CD4-positive, alpha-beta T cell treated with Interleukin-4 for 1 hour (primary cell): ENCODE results near the gene GRPEL2.

ENCODE experiments used
- DNase-seq, 2 donors: peaks; one replicate each; pipeline ENCODE4 v3.0.0-alpha.2; 2020 to 2022

Gene GRPEL2, protein sequence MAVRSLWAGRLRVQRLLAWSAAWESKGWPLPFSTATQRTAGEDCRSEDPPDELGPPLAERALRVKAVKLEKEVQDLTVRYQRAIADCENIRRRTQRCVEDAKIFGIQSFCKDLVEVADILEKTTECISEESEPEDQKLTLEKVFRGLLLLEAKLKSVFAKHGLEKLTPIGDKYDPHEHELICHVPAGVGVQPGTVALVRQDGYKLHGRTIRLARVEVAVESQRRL

DNA sequence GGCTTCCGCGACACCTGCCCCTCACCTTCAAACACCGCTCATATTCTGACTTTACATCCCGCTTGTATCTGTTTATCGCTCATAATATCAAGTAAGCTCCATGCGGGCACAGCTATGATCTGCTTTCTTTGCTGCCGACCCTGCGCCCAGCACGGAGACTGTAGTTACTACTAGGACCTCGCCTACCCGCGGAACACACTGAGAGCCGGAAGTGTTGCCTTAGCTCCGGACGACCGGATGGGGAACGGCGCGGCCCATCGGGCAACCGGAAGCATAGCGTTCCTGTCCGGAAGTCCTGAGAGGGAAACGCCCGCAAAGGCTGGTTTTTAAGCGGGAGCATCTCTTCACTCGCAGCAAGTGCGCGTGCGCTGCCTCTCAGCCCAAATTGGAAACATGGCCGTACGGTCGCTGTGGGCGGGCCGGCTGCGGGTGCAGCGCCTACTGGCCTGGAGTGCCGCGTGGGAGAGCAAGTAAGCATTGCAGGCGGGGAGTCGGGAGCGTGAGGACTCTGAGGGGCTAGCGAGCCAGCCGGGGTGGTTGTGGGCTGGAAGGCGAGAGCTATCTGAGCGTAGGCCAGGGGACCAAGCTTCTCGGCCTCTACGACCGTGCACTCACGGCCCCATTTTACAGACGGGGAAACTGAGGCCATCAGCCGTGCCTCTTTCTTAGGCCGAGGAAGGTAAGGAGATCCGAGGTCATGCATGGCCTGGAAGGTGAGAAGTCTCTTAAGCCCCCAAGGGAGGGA, at the start of gene GRPEL2:
Gene GRPEL2 (plus strand): TSS at position 353 of the 745 bp plus-strand sequence. CDS start 41 bp downstream, at position 394.
- peak; percentile 92 for DNase-seq

DNA sequence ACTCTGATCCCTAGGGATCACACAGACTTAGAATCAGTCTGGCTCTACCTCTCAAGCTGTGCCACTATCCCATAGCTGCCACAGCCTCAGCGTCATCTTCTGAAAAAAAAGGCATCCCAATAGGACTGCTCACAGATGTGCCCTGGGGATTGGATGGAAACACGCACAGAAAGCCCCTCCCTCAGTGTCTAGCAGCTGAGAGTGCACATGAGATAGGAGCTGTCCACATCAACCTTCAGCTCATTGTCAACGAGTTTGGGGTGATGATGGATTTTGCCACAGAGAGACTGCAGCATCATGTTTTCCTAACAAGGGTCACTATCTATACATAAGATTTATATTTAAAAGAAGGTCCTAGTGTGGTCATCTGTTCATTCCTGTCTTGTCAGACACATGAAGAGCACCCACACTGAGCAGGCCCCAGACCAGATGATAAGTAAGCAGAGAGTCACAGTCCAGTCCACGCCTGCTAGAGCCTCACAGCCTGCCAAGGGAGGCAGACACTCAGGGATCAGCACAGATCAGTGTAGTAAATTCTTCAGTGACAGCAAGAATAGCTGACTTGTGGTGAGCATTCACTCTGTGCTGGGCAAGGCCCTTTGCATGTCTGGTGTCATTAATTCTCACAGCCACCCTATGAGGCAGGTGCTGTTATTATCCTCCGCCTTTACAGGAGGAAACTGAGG, 47.8 kb upstream of the GRPEL2 start:
- no peak for DNase-seq

DNA sequence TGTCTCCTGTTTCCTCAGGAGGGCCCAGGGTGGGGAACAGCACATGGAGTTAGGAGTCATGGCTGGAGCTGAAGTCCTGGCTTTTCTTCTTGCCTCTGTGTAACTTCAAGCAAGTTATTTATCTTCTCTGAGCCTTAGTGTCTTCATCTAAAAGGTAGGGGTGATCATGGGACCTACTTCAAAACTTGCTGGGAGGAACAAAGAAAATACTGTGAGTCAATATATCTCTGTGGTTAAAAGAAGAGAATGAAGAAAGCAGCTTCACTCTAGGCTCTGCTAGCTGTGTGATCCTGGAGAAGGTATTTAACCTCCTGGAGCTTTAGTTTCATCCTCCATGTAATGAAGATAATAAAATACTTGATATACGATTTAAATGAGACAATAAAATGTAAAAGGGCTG, 47.1 kb upstream of the GRPEL2 start:
- DNase-seq, result no peak

DNA sequence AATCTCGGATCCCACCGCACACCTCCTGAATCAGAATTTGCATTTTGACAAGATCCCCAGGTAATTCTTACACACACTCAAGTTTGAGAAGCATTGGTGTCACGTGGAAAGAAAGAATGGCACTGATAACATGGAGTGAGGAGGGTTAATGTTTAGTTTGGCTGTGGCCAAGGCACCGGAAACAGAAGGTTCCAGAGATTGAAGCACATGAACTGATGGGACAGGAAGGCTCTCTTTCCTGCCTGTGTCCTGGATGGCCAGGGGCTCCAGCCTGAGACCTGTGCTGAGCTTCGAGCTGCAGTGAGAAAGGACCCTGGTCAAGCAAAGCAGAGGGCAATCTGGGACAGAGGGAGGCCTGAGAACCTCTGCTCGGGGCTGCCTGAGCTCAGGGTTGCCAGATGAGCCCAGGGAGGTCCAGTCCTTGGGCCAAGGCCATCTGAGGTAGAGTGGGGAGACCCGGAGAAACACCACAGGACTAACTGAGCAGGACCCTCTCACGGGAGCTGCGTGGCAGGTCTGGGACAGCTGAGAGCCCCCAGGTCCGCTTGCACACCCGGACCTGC, 46.4 kb upstream of the GRPEL2 start:
- DNase-seq, result no peak

DNA sequence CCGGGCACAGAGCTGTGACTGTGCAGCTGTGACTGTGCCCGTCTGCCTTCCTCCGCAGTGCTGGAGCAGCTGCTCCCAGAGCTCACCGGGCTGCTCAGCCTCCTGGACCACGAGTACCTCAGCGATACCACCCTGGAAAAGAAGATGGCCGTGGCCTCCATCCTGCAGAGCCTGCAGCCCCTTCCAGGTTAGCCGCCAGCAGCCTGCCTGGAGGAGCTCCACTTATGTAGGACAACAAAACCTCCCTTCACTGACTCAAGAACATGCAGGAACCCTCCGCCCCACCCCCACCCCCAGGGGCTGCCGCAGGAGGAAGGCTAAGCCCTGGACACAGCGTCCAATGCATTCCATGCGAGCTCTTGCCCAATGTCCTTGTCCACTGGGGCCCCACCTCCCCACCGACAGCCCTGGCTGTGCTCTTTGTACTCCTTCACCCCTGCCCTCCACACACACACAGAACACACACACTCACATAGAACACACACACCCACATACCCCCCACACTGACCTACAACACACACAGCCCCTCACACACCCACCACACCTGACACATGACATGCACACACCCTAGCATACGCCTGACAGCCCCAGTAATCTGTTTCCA, 45.7 kb upstream of the GRPEL2 start:
- DNase-seq, result no peak

DNA sequence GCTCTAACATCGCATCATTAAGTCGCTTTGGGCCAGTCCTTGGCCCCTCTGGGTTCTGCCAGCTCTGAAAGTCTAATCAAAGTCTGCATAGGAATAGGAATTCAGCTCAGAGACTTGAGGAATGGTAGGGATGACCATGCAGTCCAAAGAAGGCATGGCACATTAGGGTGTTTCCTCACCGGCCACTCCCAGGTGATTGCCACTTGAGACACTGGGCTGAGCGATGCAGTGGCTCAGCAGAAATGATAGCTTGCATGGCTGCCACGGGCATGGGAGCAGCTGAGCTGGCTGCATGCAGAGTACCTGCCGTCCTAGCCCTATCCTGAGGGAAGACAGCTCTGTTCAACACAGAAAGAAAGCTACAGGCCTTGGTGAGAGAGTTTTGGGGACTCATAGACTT, 44.9 kb upstream of the GRPEL2 start:
- no peak for DNase-seq

DNA sequence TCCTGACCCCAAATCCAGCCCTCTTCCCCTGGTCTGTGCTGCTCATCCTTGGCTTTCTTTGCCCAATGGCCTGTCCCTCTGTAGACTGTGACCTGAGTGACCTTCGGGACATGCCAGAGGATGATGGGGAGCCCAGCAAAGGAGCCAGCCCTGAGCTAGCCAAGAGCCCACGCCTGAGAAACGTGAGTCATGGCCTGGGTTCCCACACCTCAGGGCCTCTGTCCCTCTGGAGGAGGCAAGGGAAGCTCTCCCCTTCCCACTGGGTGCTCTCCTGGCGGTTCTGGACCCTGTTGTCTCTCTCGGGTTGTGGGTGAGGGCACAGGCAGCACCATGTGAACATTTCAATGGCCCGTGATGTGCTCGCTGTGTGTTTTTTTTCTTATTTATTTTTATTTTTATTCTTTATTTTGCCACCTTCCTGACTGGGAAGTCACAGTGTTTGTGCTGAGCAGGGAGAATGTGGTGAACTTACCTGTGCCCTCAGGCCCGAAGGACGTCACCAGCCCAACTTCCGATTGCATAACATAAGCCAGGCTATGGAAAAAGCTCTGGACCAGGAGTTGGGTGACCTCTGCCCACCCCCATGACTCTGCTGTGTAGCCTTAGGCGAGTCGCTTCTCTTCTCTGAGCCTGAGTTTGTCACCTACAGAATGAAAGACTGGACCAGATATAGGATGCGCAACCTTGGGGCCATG, 44.1 kb upstream of the GRPEL2 start:
- no peak for DNase-seq

DNA sequence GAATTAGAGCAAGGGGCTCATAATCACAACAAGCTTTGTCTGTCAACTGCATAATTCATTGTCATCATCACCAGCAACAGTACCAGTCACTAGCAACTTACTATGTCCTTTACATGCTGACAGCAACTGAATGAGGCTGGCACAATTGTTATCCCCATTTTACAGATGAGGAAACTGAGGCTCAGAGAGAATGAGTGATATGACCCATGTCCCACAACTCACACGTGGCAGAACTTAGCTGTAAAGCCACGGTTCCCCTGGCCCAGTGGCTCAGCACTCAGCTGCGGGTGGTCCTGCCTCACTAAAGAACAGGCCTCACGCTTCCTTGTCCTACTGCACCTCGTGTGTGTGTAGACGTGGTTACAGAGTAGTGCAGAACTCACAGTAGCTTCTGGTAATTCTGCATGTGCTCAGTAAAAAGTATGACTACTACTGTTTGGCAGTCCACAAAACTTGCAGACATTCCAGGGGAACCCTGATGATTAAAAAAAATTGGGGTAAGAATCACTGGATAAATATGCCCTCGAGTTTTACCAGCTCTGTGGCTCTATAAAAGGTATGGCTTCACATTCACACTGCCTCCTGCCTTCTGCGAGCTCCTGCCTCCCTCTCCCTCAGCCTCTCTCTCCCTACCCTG, 43.4 kb upstream of the GRPEL2 start:
- DNase-seq, result no peak

DNA sequence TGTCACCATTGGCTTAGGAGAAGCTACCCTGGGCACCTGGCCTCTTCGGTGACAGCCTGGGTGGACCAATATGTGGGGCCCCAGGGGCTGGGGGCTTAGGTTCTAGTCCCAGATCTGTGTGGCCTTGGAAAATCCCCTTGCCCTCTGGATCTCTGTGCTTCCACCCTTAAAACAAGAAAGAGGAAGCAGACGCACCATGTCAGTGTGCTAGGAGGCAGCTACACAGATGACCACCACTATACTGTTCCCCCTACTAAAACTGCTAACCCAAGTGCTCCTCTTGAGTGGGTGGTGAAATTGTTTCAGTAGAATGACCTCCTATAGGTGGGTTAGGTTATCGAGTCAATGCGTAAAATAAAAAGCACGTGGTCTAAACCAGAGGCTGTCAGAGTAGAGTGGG, 42.7 kb upstream of the GRPEL2 start:
- DNase-seq, result no peak

DNA sequence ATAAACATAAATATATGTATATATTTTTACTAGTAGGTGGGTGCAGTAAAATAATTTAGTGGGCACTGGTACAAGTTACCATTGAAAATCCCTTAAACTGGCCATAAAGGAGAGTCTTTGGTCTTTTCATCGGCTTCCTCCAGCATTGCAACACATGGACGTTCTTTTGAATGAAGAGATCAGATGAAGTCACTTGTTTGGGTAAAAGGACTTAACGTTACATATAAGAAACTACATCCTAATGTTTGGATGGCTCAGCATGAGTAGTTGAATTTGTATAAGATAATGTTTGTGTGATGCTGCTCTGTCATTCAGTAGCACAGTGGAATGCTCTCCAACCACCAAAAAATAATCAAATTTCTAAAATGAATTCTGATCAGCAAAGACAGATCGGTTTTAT, 42.1 kb upstream of the GRPEL2 start:
- no peak for DNase-seq

DNA sequence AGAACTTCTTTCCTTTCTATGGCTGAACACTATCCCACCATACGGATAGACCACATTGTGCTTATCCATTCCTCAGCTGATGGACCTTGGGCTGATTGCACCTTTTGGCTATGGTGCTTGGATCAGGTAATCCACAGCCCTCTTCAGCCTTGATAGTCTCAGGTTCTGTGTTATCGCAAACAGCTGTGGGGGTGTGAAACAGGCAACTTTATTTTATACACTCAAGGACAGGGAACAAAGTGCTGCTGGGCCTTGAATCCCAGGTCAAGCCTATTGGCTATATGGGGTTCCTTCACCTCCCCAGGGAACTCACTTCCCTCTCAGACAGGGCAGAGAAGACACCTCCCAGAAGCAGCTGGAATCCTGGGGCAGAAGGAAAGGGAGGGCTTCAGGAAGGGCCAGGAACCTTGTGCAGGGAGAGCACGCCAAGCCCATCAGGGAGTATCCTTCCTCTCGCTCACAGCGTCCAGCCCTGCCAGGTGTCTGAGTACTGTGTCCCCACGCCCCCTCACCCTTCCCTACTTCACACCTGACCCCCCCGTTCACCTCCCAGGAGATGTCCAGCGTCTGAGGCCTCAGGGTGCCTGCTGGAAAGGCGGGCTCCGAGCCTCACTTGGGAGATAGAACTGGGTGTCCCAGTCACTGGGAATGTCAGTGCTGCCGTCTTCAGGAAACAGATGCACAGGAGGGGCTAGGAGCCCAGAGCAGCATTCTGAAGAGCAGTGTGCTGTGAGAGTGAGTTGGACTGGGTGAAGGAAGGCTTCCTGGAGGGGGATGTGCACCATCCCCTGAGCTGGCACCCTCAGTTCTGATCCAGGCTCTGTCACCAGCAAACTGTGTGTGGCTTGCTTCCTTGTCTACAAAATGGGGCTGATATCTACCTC, 40.9 kb upstream of the GRPEL2 start:
- no peak for DNase-seq

DNA sequence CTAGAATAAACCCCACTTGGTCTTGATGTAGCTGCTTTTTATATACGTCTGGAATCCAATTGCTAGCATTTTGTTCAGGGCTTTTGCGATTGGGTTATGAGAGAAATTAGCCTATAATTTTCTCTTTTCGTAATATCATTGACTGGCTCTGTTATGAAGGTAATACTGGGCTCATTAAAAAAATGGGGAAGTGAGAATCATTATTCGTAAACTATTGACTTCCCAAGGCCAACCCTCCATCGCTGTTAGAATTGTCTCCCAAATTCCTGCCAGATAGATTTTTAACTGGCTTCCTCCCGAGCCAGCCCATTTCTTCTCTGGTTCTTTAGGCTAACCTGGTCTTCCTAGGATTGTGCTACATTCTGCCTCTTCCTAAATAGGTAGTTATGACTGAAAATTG, 35.9 kb upstream of the GRPEL2 start:
- no peak for DNase-seq

DNA sequence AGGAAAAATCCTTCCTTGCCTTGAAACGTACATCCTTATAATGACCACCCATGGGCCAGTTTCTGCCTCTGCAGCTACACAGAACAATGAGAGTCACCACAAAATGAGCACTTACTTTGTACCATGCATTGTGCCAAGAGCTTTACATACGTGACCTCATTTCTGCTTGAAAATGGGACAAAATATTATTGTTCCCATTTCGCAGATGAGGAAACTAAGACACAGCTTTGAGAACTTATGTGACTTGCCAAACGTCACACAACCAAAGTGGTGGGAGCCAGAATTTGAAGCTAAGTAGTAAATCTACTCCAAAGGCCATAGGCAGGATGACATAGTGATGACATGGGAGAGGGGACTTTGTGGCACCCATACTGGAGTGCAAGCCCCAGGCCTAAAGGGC, 34.8 kb upstream of the GRPEL2 start:
- no peak for DNase-seq

DNA sequence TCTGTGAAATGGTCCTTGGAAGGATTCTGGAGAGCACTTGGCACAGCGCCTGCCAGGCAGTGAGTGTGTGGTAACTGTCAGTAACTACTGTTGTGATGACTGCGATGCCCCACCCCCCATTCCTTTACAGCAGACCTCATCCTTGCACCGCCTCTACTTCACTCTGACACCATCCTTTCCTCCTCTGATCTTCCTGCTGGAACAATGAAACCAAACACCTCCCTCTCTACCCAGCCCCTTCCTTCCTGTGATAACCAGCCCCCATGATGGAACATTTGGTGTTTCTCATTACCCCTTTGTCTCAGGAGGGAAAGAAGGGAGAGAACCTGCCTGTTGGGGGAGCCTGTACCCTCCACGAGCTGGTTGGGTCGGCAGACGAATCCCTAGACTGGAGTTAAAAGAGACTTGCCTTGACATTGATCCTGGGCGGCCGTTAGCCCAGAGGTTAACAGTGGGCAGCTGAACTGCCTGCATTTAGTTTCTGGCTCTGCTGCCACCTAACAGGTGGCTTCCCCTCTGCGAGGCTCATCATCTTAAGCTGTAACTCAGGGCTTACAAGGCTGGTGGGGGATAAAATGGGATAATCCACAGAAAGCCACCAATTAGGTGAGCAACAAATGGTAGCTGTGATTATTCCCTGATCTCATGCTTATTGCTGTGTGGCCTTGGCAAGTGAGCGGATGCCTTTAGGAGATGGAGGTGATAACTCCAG, 34.2 kb upstream of the GRPEL2 start:
- no peak for DNase-seq

DNA sequence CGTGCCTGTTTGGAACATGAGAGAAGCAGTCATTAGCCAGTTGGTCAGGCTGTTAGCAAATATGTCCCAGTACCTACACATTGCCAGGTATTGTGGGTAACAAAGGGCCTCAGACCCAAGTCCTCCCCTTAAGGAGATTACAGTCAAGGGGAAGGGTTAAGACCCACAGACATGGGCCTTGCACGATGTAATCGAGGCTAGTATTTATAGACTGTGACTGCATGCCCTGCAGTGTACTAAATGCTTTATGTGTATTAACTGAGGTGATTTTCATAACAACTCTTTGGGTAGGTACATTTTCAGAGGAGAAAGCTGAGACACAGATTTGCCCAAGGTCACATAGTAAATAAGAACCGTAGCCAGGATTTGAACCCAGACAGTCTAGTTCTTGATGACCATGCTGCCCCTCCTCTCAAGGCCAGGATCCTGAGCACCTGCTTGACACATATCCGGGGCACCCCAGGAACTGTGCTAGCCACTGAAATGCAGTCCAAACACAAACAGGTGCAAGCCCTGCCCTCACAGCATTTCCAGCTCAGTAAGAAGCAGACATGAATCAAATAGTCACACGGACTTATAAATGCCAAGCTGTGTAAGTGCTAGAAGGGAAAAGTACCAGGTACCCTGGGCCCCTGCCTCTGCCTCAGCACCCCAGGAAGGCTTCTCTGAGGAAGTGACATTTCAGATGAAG, 32.0 kb upstream of the GRPEL2 start:
- DNase-seq, result no peak

DNA sequence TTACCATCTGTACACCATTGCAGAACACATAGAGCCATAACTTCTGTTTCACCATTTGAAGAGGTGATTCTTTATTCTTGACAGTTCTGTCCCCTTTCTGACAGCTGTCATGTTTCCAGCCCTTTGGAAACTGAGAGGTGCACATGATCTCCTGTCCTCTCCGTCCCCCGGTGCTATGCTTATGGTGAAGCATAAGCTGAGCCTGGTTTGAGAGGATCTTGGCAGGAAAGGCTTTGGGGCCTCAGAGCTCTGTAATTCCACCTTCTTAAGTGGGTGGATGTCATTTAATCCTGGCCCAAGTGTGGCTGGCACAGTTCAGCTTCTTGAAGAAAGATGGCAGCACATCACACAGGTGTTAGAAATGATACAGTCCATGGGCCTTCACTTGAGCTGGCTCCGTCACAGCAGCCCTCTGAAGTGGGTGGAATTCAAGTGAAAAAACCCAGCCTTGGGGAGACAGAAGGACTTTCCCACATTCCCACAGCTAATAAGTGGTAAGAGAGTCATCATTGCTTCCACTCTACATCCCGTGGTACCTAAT, 30.7 kb upstream of the GRPEL2 start:
- peak in 1 of 2 donors; percentile 2 for DNase-seq

DNA sequence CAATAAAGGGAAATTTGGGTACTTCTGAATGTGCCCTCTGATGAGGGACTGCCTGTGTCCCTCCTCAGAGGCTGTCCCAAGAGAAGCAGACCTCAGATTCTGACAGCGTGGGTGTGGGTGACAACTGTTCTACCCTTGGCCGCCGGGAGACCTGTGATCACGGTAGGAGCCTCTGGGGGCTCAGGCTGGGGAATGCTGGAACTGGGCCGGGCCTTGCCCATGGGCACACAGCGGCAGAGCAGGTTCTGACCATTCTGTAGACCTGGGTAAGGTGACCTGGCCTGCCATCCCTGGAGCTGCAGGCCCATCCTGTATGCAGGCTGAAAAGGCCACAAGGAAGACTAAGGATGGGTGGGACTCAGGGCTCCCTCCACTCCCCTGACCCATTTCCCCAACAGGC, 29.5 kb upstream of the GRPEL2 start:
- no peak for DNase-seq

DNA sequence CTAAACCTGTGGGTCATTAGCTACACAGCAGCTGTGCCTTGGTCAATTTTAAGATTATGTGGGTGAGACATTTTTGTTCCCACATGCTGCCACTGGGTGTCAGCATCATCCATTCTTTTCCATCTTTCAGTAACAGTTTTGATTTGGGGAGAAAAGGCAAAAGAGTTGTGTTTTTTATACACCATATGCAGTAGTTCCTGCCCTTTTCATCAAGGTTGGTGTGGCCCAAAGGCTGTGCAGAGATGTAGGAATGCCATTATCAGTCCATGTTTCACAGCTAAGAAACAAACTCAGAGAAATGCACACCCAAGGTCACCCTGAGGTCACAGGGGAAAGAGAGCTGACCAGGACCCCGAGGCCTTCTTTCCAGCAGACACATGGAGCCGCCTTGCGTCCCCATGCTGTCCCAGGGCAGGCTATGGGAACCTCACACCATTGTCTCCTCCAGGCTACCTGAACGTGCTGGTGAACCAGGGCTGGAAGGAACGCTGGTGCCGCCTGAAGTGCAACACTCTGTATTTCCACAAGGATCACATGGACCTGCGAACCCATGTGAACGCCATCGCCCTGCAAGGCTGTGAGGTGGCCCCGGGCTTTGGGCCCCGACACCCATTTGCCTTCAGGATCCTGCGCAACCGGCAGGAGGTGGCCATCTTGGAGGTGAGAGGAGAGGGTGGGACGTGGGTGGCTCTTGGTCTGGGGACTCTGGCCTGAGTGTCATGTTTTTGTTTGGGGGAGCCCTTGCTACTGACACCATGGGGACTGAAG, 27.8 kb upstream of the GRPEL2 start:
- peak; percentile 42 to 65 for DNase-seq

DNA sequence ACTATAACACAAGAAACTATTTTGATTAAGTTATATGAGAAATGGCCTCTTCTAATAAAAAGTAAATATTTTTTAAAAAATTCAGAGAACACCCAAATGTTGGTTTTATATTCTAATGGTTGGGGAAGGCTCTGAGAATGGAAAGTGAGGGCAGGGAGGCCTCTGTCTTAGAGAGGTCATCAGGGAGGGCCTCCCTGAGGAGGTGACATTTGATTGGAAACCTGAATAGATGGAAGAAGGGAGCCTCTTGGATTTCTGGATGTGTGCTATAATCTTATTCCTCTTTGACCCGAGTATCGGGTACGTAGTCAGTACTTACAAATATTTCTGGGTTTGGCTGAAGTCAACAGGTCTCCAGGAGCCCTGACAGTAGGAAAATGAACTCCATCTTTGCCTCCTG, 26.1 kb upstream of the GRPEL2 start:
- DNase-seq, result no peak
